GM12891 (cell line): ENCODE results near the gene RPS24.

ENCODE experiments used
- POLR2A ChIP-seq: IDR thresholded peaks from 2 replicates; pipeline ENCODE4 v1.6.1; 2011; ENCODE audit warnings: low read depth, low read length, control low read depth
- POLR2AphosphoS5 ChIP-seq: IDR thresholded peaks from 2 replicates; pipeline ENCODE4 v1.6.1; 2011; ENCODE audit warnings: low read depth, low read length, control low read depth
- SPI1 ChIP-seq: IDR thresholded peaks from 2 replicates; pipeline ENCODE4 v1.6.1; 2011; ENCODE audit warnings: low read depth, low read length, control low read depth
- TAF1 ChIP-seq: IDR thresholded peaks from 2 replicates; pipeline ENCODE4 v1.6.1; 2011; ENCODE audit warnings: low read depth, low read length, control low read depth

DNA sequence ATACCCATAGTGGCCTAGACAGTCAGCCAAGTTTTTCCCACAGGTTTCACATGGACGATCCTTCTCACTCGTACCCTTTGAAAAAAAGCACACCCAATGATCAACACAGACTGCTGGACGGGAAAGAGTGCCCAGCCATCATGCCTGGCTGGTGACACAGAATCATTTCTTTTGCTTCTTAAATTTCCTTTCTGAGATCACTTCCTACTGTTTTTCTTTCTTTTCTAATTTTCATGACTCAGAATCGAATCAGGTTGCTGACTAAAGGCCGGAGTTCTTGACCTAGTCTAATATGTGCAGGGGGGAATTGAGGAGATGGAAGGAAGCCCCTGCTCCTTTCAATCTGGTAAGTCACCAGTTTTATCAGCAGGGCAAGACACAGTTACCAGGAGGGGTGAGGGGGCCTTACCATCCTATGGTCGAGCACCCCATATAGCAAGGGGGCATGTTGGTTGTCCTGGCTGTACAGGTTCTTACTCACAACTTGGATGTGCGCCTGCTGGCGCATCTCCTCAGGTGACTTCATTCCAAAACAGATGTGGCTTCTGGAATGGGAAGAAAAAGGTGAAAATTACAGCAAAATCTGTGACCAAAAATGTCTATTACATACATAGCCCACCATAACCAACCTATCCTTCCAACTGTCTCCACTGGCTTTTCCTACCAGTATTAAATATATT lies 7.8 kb upstream of the RPS24 start:
- TF ChIP-seq POLR2AphosphoS5 (no peak), POLR2A (no peak), TAF1 (no peak), SPI1 (no peak)
